K562 (cell line): Measurements from ENCODE around the gene FZD4. TPM values are rescaled to one million over a fixed set of nuclear protein-coding genes. Genes with fewer than 3 reads are reported as not detected.
"Not testable (repeated sequence)": the region's sequence is repeated elsewhere in the genome, so short reads cannot be mapped to it uniquely, and the experiment has no call there.

Source experiments
- ATAC-seq: fragments of 200-7000 bp; cut with Tn5 transposase; 3 replicates; pipeline ENCODE4 v1.9.1; 2020; ENCODE audit warnings: moderate library complexity
- BruUV-seq: library from RNA; stranded (reverse); fragments of 400-500 nt; replicated peaks from 2 replicates; lab custom pipeline; 2021; lab: Mats Ljungman, UMichigan
- CTCF ChIA-PET: fragments of 300-600 bp; formaldehyde crosslinking; extraction: SDS; loops from one replicate; lab custom pipeline; 2021; ENCODE audit warnings: low intra/inter-chr PET ratio; lab: Yijun Ruan, JAX
- POLR2A ChIA-PET: fragments of 300-600, 350-650 bp; sonication (Branson Sonifier 250); formaldehyde crosslinking; extraction: SDS; loops from one replicate; lab custom pipeline; 2021; ENCODE audit warnings: antibody characterized with exemption, inconsistent platforms; lab: Yijun Ruan, JAX
- DNase-seq, 4 experiments: peaks; one replicate each; pipeline versions ENCODE4 v3.0.0 to v3.0.0-alpha.2; 2011 to 2018; ENCODE audit warnings: low spot score in 3 of 4, mixed read lengths in 3 of 4; ENCODE audit errors: extremely low read depth in 1 of 4
- FAIRE-seq: peaks from 2 replicates; lab custom pipeline; 2011; peaks lifted over from hg19 to GRCh38; lab: Jason Lieb, UNC
- H2AFZ ChIP-seq: 2 replicates; pipeline ENCODE4 v1.6.0; 2011; ENCODE audit warnings: low read depth, low read length, control low read depth, inconsistent platforms
- H3K27ac ChIP-seq: fragments of 200-600 bp; 3 replicates; pipeline ENCODE4 v1.8.0; 2011; ENCODE audit warnings: low read depth, mild to moderate bottlenecking, control low read depth, inconsistent platforms, low read length, moderate library complexity, mixed read lengths; ENCODE audit errors: extremely low read depth
- H3K27me3 ChIP-seq, 2 experiments: fragments of 300-600 bp in 1 of 2; 2 replicates in 1 of 2; 3 replicates in 1 of 2; pipeline versions ENCODE4 v1.6.0 to v1.8.0; 2011; ENCODE audit warnings: inconsistent platforms in 2 of 2, low read length in 2 of 2, mild to moderate bottlenecking in 1 of 2, mixed read lengths in 1 of 2, moderate library complexity in 1 of 2; ENCODE audit not compliant: control insufficient read depth in 2 of 2, insufficient read depth in 2 of 2
- H3K36me3 ChIP-seq: fragments of 300-600 bp; 3 replicates; pipeline ENCODE4 v1.8.0; 2011; ENCODE audit warnings: mild to moderate bottlenecking, low read length, inconsistent platforms; ENCODE audit not compliant: control insufficient read depth, insufficient read depth
- H3K4me1 ChIP-seq, 2 experiments: fragments of 200-600 bp in 1 of 2; replicated peaks in 1 of 2; 2 replicates in 1 of 2; 3 replicates in 1 of 2; pipeline versions ENCODE4 v1.5.1 to v1.8.0; 2011; ENCODE audit warnings: inconsistent platforms in 2 of 2, low read length in 2 of 2, mild to moderate bottlenecking in 1 of 2, mixed read lengths in 1 of 2, moderate library complexity in 1 of 2; ENCODE audit not compliant: control insufficient read depth in 2 of 2, insufficient read depth in 2 of 2
- H3K4me2 ChIP-seq: 2 replicates; pipeline ENCODE4 v1.6.1; 2011; ENCODE audit warnings: low read length, control low read depth, inconsistent platforms, mixed read lengths; ENCODE audit not compliant: insufficient read depth
- H3K4me3 ChIP-seq: fragments of 200-600 bp; sonication (generic), shearing (Covaris generic); 2 replicates; pipeline ENCODE4 v1.5.1; 2016; ENCODE audit warnings: control low read depth, inconsistent platforms
- H3K79me2 ChIP-seq: fragments of 200-600 bp; 3 replicates; pipeline ENCODE4 v1.8.0; 2011; ENCODE audit warnings: low read length, inconsistent platforms; ENCODE audit not compliant: control insufficient read depth, insufficient read depth
- H3K9ac ChIP-seq, 2 experiments: 2 replicates each; pipeline versions ENCODE4 v1.6.0 to v1.6.1; 2011; ENCODE audit warnings: low read depth in 2 of 2, low read length in 2 of 2, control low read depth in 1 of 2, inconsistent platforms in 1 of 2, mild to moderate bottlenecking in 1 of 2, mixed read lengths in 1 of 2; ENCODE audit not compliant: insufficient read depth in 1 of 2
- H3K9me1 ChIP-seq: one replicate; pipeline ENCODE4 v1.6.0; 2011; ENCODE audit warnings: inconsistent platforms, mild to moderate bottlenecking, low read length, moderate library complexity; ENCODE audit not compliant: control insufficient read depth, insufficient read depth
- H3K9me3 ChIP-seq: replicated peaks from 2 replicates; pipeline ENCODE4 v1.5.1; 2011; ENCODE audit warnings: low read depth, low read length, inconsistent platforms; ENCODE audit not compliant: control insufficient read depth, insufficient read depth
- H4K20me1 ChIP-seq: replicated peaks from 2 replicates; pipeline ENCODE4 v1.6.1; 2011; ENCODE audit warnings: low read length, inconsistent platforms, mixed read lengths; ENCODE audit not compliant: control insufficient read depth, insufficient read depth
- ATF6 ChIP-seq: sonication (generic); formaldehyde crosslinking; IDR thresholded peaks from 2 replicates; pipeline ENCODE4 v1.4.0; 2020; ENCODE audit warnings: mild to moderate bottlenecking, missing genetic modification reagents
- FOSL1 ChIP-seq: fragments of 200-800 bp; sonication (Bioruptor generic); conservative IDR thresholded peaks from 2 replicates; pipeline ENCODE4 v1.6.1; 2016; ENCODE audit warnings: missing genetic modification characterization, missing compliant biosample characterization
- JUND ChIP-seq, 2 experiments: IDR thresholded peaks; 2 replicates in 1 of 2; 3 replicates in 1 of 2; pipeline ENCODE4 v1.6.1; 2011; ENCODE audit warnings: borderline replicate concordance in 2 of 2, low read depth in 2 of 2, low read length in 2 of 2, improper control_type of control experiment in 1 of 2, missing biosample characterization in 1 of 2, missing genetic modification characterization in 1 of 2, missing genetic modification reagents in 1 of 2
- NR2C2 ChIP-seq, 2 experiments: fragments of 200-800 bp in 1 of 2; sonication (Bioruptor generic) in 1 of 2; sonication (generic) in 1 of 2; formaldehyde crosslinking in 1 of 2; IDR thresholded peaks; 2 replicates each; pipeline versions ENCODE4 v1.6.1 to v1.8.0; 2016 to 2022; ENCODE audit warnings: mild to moderate bottlenecking in 1 of 2, missing compliant biosample characterization in 1 of 2, missing genetic modification characterization in 1 of 2, missing genetic modification reagents in 1 of 2
- WGBS: fragments of 100-300 bp; shearing (Covaris generic); methylation state at CpG from one replicate; pipeline ENCODE4 v1.1.6; 2016; ENCODE audit warnings: low coverage, mixed read lengths; ENCODE audit not compliant: insufficient coverage; ENCODE audit errors: missing lambda C conversion rate; 5-methylcytosine and 5-hydroxymethylcytosine counted together
- in situ Hi-C: fragments of 300-500 bp; cut with MboI; formaldehyde crosslinking; loops from 4 replicates; pipeline ENCODE4 v1.15.0; 2018; ENCODE audit warnings: inconsistent platforms, mixed read lengths
- intact Hi-C: fragments of 100-400 bp; cut with micrococcal nuclease; formaldehyde crosslinking; loops from 2 replicates; pipeline ENCODE4 v1.14.2; 2022
- polyA plus RNA-seq, 8 experiments: library from polyadenylated mRNA; depleted of rRNA in 4 of 8; stranded (reverse) in 5 of 8; unstranded in 3 of 8; fragments of >200 nt; fragmentation: Nextera tagmentation in 2 of 8; fragmentation: Illumina TruSeq in 1 of 8; extraction: Ambion mirVana in 2 of 8; extraction: Trizol in 1 of 8; gene quantifications; 2 replicates each; pipeline versions ENCODE4 v1.2.1 to v1.2.3, GENCODE V29; 2011 to 2014; ENCODE audit warnings: inconsistent platforms in 1 of 8, missing spikeins in 1 of 8
- total RNA-seq, 7 experiments: library from RNA; depleted of rRNA in 6 of 7; stranded (reverse); fragments of >200 nt in 6 of 7; fragmentation: Illumina TruSeq in 2 of 7; extraction: Trizol in 2 of 7; gene quantifications; 2 replicates each; pipeline versions ENCODE4 v1.2.1 to v1.2.3, GENCODE V29; 2011 to 2021; ENCODE audit warnings: low replicate concordance in 1 of 7

FZD4 gene
- total and polyA plus RNA-seq, 9 of the 15 experiments (the other 6 are each of a cell fraction or from before 2014, with no cell fraction given), result 1.2 to 7.9 (median 5.8) TPM

DNA sequence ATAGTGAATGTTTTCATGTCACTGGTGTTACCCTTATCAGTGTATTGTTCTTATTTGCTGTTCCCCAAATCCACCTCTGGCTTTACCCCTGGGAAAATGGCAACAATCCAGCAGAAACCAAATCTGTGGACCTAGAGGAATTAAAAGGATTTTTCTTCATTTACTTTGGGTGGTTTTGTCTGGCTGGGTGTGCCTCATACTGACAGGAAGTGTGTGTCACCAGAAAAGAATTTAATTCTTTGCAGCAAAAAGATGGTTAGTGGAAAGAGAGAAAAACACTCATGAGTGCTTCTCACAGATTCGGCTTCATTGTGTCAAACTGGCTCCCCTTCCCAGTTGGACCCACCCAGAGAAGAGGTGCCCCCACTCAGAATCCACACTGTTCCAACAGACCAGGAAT, 38.9 kb downstream of the FZD4 start:
- Histone ChIP-seq H4K20me1 (no peaks in the 10 kb centered on the region), H3K4me3 (no peak overlapping the region), H3K9ac (no peak overlapping the region), H2AFZ (no peak overlapping the region), H3K9me3 (no peaks in the 10 kb centered on the region), H3K4me2 (no peak overlapping the region), H3K9me1 (no peaks in the 10 kb centered on the region), H3K27me3 (no peaks in the 10 kb centered on the region), H3K36me3 (no peaks in the 10 kb centered on the region), H3K27ac (no peak overlapping the region), H3K79me2 (no peaks in the 10 kb centered on the region), H3K4me1 (no peaks in the 10 kb centered on the region; a peak in 1 of 5 replicates)
- ChIA-PET POLR2A (no interaction called here), CTCF (no interaction called here)
- TF ChIP-seq FOSL1, result 0 out of 2 replicates have a peak, but pooled peaks have one; percentile 20
- TF ChIP-seq NR2C2 (CRISPR knock-in tag; IDR thresholded peaks at IDR 0.05), result no peak
- no peak for TF ChIP-seq NR2C2 (tag; IDR thresholded peaks at IDR 0.05)
- peak; percentile 5; the same call in 1 of the 2 replicates for TF ChIP-seq JUND (IDR thresholded peaks at IDR 0.05; ENCODE audit: borderline replicate concordance, low read depth, low read length)
- no peak for TF ChIP-seq JUND (tag; IDR thresholded peaks at IDR 0.05; ENCODE audit: borderline replicate concordance, low read depth, low read length)
- TF ChIP-seq ATF6 (CRISPR knock-in tag), result no peak
- ATAC-seq (no peak), FAIRE-seq (no peak), DNase-seq (no peak)
- intact Hi-C loops, result loop anchor here (10.0 kb wide), 1 partner anchor 312 kb away; no protein-coding TSS in a partner anchor
- in situ Hi-C loops, result no loop called here
- no TSS peak for BruUV-seq
- 20% methylated on average over 1 of the region's 1 CpG for WGBS

DNA sequence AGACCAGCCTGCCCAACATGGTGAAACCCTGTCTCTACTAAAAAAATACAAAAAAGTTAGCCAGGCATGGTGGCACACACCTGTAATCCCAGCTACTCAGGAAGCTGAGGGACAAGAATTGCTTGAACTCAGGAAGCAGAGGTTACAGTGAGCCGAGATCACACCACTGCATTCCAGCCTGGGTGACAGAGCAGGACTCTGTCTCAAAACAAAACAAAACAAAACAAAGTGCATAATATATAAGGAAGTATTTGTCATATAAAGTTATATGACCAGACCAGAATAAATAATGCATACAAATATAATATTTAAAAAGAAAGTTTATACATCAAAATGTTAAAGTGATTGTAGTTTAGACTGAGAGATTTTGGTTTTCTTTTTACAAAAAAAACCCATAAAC, 39.3 kb downstream of the FZD4 start:
- FAIRE-seq, H3K27me3 ChIP-seq, CTCF ChIA-PET, POLR2A ChIA-PET, H3K9ac ChIP-seq, H3K4me2 ChIP-seq, H3K4me3 ChIP-seq, H3K27ac ChIP-seq, BruUV-seq, H4K20me1 ChIP-seq, H3K9me3 ChIP-seq, H3K79me2 ChIP-seq, ATAC-seq, H3K9me1 ChIP-seq, H3K4me1 ChIP-seq, H3K36me3 ChIP-seq, DNase-seq, H2AFZ ChIP-seq, in situ Hi-C loops: not testable (repeated sequence)
- WGBS, result 30% methylated on average over 1 of the region's 1 CpG
- intact Hi-C loops, result loop anchor here (10.0 kb wide), 1 partner anchor 311 kb away; no protein-coding TSS in a partner anchor
